Thyroid gland (tissue), 4 donors: ENCODE measurements around the gene CACNA1S.

Source experiments
- POLR2A ChIP-seq, 2 donors: fragments of 450-650 bp; IDR thresholded peaks; one replicate each; pipeline ENCODE4 v1.6.1; 2017; ENCODE audit warnings: antibody characterized with exemption in 2 of 2, mild to moderate bottlenecking in 2 of 2, moderate library complexity in 1 of 2
- TF ChIP-seq, protein P1 (sequence below), 6 experiments: fragments of 200-600 bp in 3 of 6; fragments of 450-650 bp in 3 of 6; sonication (generic) in 3 of 6; IDR thresholded peaks; one replicate each; pipeline ENCODE4 v1.5.1; 2016 to 2019; ENCODE audit warnings: antibody characterized with exemption in 6 of 6, mild to moderate bottlenecking in 2 of 6, inconsistent platforms in 1 of 6, moderate library complexity in 1 of 6

- TF ChIP-seq POLR2A (IDR thresholded peaks at IDR 0.05), result no peak
- TF ChIP-seq, protein P1, sequence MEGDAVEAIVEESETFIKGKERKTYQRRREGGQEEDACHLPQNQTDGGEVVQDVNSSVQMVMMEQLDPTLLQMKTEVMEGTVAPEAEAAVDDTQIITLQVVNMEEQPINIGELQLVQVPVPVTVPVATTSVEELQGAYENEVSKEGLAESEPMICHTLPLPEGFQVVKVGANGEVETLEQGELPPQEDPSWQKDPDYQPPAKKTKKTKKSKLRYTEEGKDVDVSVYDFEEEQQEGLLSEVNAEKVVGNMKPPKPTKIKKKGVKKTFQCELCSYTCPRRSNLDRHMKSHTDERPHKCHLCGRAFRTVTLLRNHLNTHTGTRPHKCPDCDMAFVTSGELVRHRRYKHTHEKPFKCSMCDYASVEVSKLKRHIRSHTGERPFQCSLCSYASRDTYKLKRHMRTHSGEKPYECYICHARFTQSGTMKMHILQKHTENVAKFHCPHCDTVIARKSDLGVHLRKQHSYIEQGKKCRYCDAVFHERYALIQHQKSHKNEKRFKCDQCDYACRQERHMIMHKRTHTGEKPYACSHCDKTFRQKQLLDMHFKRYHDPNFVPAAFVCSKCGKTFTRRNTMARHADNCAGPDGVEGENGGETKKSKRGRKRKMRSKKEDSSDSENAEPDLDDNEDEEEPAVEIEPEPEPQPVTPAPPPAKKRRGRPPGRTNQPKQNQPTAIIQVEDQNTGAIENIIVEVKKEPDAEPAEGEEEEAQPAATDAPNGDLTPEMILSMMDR (IDR thresholded peaks at IDR 0.05), result no peak
These were observed 26.1 kb upstream of the CACNA1S start for GRCh38 chr1:201138311-201138840.
